Muscle of leg (tissue), 11 donors: ENCODE results near the gene GNG5. TPM values are rescaled to one million over a fixed set of nuclear protein-coding genes. Genes with fewer than 3 reads are reported as not detected.
"Not testable (repeated sequence)": the region's sequence is repeated elsewhere in the genome, so short reads cannot be mapped to it uniquely, and the experiment has no call there.

Experiments used
- DNase-seq: peaks from one replicate; pipeline ENCODE4 v3.0.0; 2013
- H3K27ac ChIP-seq: one replicate; pipeline ENCODE4 v1.5.1; 2013; ENCODE audit warnings: mild to moderate bottlenecking, low read length, control low read depth
- H3K27me3 ChIP-seq: one replicate; pipeline ENCODE4 v1.6.1; 2013; ENCODE audit warnings: low read length; ENCODE audit not compliant: control insufficient read depth, insufficient read depth
- H3K36me3 ChIP-seq: one replicate; pipeline ENCODE4 v1.6.1; 2013; ENCODE audit warnings: low read length; ENCODE audit not compliant: control insufficient read depth, insufficient read depth
- H3K4me1 ChIP-seq: one replicate; pipeline ENCODE4 v1.6.1; 2013; ENCODE audit warnings: low read length; ENCODE audit not compliant: control insufficient read depth, insufficient read depth
- H3K4me3 ChIP-seq: one replicate; pipeline ENCODE4 v1.5.1; 2013; ENCODE audit warnings: low read length, control low read depth
- H3K9me3 ChIP-seq: replicated peaks from 2 replicates; pipeline ENCODE4 v1.6.1; 2013; ENCODE audit warnings: low read depth, low read length; ENCODE audit not compliant: control insufficient read depth
- WGBS: methylation state at CpG from one replicate; pipeline ENCODE4 v1.1.5; 2013; ENCODE audit warnings: missing lambda C conversion rate; ENCODE audit not compliant: insufficient coverage; 5-methylcytosine and 5-hydroxymethylcytosine counted together
- polyA plus RNA-seq, 8 donors: library from polyadenylated mRNA; unstranded; fragments of 120-200 nt; gene quantifications; one replicate each; pipeline versions ENCODE4 v1.2.1 to v1.2.3, GENCODE V29; 2013; ENCODE audit warnings: inconsistent platforms in 1 of 8, low replicate concordance in 1 of 8; ENCODE audit not compliant: insufficient read length in 8 of 8, insufficient read depth in 1 of 8
- total RNA-seq: library from RNA; stranded (reverse); fragments of 120-200 nt; gene quantifications from one replicate; pipeline ENCODE4 v1.2.4, GENCODE V29; 2013

GNG5 gene
- total and polyA plus RNA-seq, 9 donors = 47.3 to 194 (median 177) TPM

DNA sequence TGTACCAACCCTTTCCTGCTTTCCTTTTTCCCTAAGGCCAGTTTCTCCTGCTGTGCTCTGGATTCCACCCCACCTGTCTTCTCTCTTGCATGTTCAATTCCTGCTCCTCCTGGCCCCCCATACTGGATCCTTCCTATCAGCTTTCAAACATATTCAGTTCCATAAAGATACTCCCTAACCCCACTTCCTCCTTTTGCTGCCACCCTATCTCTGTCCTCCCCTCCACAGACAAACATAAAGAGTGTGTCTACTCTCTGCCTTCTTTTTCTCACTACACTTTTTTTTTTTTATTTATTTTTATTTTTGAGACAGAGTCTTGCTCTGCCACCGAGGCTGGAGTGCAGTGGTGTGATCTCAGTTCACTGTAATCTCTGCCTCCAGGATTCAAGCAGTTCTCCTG, 44.3 kb downstream of the GNG5 start:
- Histone ChIP-seq H3K4me3 (no peak overlapping the region), H3K27me3 (peaks cover 10% of the 10 kb centered on the region), H3K36me3 (no peaks in the 10 kb centered on the region), H3K27ac (no peak overlapping the region), H3K4me1 (no peaks in the 10 kb centered on the region), H3K9me3 (no peaks in the 10 kb centered on the region)
- WGBS = 100% methylated on average over 1 of the region's 1 CpG
- no peak for DNase-seq

- no peaks in the 10 kb centered on the region for H3K9me3 ChIP-seq
- WGBS = no CpG with 5 or more reads among the region's 3 CpGs
- no peaks in the 10 kb centered on the region for H3K36me3 ChIP-seq
- H3K27me3 ChIP-seq = peaks cover 7% of the 10 kb centered on the region
- H3K4me3 ChIP-seq = no peak overlapping the region
- H3K27ac ChIP-seq = no peak overlapping the region
- DNase-seq = no peak
- no peaks in the 10 kb centered on the region for H3K4me1 ChIP-seq
Measured at GRCh38 chr1:84452436-84452835, 53.9 kb downstream of the GNG5 start.

- DNase-seq = no peak
- no peak overlapping the region for H3K4me3 ChIP-seq
- H3K4me1 ChIP-seq = no peaks in the 10 kb centered on the region
- no CpG with 5 or more reads among the region's 2 CpGs for WGBS
- no peaks in the 10 kb centered on the region for H3K36me3 ChIP-seq
- H3K27me3 ChIP-seq = peaks cover 7% of the 10 kb centered on the region
- H3K9me3 ChIP-seq = no peaks in the 10 kb centered on the region
- no peak overlapping the region for H3K27ac ChIP-seq
Measured at GRCh38 chr1:84450910-84451309, 55.5 kb downstream of the GNG5 start.

DNA sequence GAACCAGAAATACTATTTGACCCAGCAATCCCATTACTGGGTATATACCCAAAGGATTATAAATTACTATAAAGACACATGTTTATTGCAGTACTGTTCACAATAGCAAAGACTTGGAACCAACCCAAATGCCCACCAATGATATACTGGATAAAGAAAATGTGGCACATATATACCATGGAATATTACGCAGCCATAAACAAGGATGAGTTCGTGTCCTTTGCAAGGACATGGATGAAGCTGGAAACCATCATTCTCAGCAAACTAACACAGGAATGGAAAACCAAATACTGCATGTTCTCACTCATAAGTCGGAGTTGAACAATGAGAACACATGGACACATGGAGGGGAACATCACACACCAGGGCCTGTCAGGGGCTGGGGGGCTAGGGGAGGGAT, 57.7 kb downstream of the GNG5 start:
- not testable (repeated sequence) for DNase-seq, H3K27ac ChIP-seq, H3K4me1 ChIP-seq, H3K4me3 ChIP-seq, H3K27me3 ChIP-seq, H3K36me3 ChIP-seq, H3K9me3 ChIP-seq
- no CpG with 5 or more reads among the region's 3 CpGs for WGBS

Other genes starting within 250 kb of the GNG5 start
- 9.1 TPM for gene SAMD13, start 204.9 kb downstream of the GNG5 start, total RNA-seq
- gene SAMD13, start 204.9 kb downstream of the GNG5 start, polyA plus RNA-seq = 1 to 10 TPM; 6.5 to 8.8 (median 8.0) TPM
- 0.09 TPM for gene DNASE2B, start 108.1 kb downstream of the GNG5 start, total RNA-seq
- under 1 TPM in 4 of 8 donors, not detected in 4; 0.12 to 0.18 (median 0.15) TPM for gene DNASE2B, start 108.1 kb downstream of the GNG5 start, polyA plus RNA-seq
- 34.7 TPM for gene RPF1, start 27.3 kb downstream of the GNG5 start, total RNA-seq
- 10 to 100 TPM; 28.0 to 34.8 (median 31.2) TPM for gene RPF1, start 27.3 kb downstream of the GNG5 start, polyA plus RNA-seq
- gene SPATA1, start 195 bp downstream of the GNG5 start, total RNA-seq = 1.8 TPM
- gene SPATA1, start 195 bp downstream of the GNG5 start, polyA plus RNA-seq = 1 to 10 TPM in 6 of 8 donors, under 1 TPM in 2; 0.49 to 3.0 (median 1.6) TPM
- gene CTBS, start 67.9 kb upstream of the GNG5 start, total RNA-seq = 4.5 TPM
- 1 to 10 TPM; 5.3 to 9.0 (median 6.3) TPM for gene CTBS, start 67.9 kb upstream of the GNG5 start, polyA plus RNA-seq
- 18.5 TPM for gene SSX2IP, start 183.9 kb upstream of the GNG5 start, total RNA-seq
- 10 to 100 TPM; 14.4 to 19.3 (median 16.5) TPM for gene SSX2IP, start 183.9 kb upstream of the GNG5 start, polyA plus RNA-seq